HG02938 (cell line): ENCODE measurements around the gene PLAC8.
A peak's percentile ranks its signal among the peaks of the same experiment; 100 is the strongest.
"Not testable (repeated sequence)": the region's sequence is repeated elsewhere in the genome, so short reads cannot be mapped to it uniquely, and the experiment has no call there.

Experiments used
- ATAC-seq: cut with Tn5 transposase; IDR thresholded peaks from one replicate; pipeline ENCODE4 v1.9.1; 2021; ENCODE audit warnings: mild to moderate bottlenecking, moderate library complexity; ENCODE audit not compliant: unreplicated experiment

The PLAC8 gene

GRCh38 chr4:83112678-83113428 is 1.7 kb downstream of the PLAC8 start:
- ATAC-seq, result no peak

GRCh38 chr4:83112231-83112630 is 2.3 kb downstream of the PLAC8 start:
- ATAC-seq, result peak; percentile 40

- ATAC-seq, result not testable (repeated sequence)
Measured at GRCh38 chr4:83111751-83112141, 2.8 kb downstream of the PLAC8 start.

GRCh38 chr4:83110970-83111750 is 3.4 kb downstream of the PLAC8 start:
- no peak for ATAC-seq

- ATAC-seq, result peak; percentile 67
Measured at GRCh38 chr4:83110223-83110945, 4.1 kb downstream of the PLAC8 start.

- peak; percentile 7 for ATAC-seq
Measured at GRCh38 chr4:83109480-83110222, 4.9 kb downstream of the PLAC8 start.

GRCh38 chr4:83108101-83108861 is 6.2 kb downstream of the PLAC8 start:
- no peak for ATAC-seq

GRCh38 chr4:83107631-83108030 is 6.9 kb downstream of the PLAC8 start:
- ATAC-seq, result no peak

DNA sequence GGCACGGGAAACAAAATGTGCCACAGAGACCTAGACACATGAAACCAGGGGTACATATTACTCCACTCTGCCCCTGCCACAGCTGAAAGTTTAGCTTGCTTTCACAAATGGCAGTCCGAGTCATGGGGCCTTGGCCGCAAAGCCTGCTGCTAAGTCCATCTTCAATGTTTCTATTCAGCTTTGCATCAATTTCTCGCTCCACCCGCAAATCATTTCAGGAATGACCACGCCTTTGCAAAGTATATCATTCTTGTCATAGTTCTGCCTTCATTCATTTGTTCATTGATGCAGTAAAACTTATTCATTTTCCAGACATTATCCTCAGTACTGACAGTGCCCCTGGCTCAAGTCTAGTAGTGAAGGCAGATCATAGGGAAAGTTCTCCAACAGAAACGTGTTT is 9.5 kb downstream of the PLAC8 start:
- no peak for ATAC-seq

DNA sequence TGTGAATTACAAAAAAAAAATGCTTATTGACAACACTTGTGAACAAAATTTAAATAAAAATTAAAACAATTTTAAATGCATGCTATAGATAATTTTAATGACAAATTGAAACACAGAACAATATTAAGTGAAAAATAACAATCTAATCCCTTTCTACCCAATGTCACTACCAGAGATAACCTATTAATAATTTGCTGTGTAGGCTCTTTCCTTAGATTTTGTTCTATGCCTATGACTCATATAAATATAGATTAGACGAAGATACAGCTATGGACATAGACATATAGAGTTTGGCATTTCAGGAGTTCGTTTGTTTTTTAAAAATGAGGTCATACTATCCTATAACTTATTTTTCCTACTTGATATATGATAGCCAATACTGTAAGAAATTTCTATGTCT is 18.1 kb downstream of the PLAC8 start:
- ATAC-seq, result no peak

DNA sequence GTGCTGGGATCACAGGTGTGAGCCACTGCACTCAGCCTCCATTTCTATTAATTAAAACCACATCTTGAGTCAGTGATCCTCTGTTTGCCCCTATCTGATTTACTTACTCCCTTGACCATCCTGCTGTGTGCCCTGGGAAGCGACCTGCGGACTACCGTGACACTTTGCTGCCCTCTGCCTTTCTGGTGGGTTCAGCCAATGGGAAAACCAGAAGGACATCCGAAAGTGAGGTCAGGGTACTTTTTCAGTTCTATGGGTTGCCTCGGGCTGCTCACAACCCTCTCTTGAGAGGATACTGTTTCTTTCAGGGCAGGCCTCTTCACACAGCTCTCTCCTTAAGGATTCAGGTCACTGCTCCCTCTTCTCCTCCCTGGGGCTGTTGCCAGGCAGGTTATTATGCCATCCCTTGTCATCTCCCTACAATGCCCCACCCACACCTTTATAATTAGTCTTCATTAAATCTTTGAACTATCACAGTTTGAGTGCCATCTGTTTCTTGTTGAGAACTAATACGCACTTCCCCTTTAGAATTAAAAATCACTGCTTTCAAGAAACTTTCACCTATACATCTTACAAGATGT is 21.4 kb downstream of the PLAC8 start:
- ATAC-seq, result no peak

- ATAC-seq, result no peak
Measured at GRCh38 chr4:83089410-83090157, 24.9 kb downstream of the PLAC8 start.

- ATAC-seq, result not testable (repeated sequence)
Measured at GRCh38 chr4:83084956-83085355, 29.6 kb downstream of the PLAC8 start.

DNA sequence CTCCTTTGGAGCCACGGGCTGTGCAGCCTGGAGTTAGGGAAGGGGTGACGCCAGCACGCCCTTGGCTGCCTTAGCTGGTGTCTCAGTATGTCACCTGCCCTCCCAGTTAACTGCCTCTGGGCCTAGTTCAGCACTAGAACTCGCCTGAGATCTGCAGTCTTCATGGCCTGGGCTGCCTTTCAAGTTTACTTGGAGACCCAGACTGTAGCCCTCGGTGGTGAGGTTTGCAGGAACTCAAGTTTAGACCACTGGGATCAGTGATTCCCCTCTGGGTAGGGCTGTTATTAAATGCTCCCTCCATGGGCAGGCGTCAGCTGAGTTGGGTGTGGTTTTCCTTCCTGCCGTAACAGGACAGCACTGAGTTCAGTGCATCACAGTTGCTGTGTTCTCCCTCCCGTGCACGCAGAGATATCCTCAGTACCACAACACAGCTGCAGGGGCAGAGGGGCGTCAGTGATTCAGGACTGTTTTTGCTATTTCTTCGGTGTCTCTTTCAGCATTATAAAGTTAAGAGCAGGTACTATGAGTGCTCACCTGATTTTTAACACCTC is 30.5 kb downstream of the PLAC8 start:
- peak; percentile 67 for ATAC-seq

DNA sequence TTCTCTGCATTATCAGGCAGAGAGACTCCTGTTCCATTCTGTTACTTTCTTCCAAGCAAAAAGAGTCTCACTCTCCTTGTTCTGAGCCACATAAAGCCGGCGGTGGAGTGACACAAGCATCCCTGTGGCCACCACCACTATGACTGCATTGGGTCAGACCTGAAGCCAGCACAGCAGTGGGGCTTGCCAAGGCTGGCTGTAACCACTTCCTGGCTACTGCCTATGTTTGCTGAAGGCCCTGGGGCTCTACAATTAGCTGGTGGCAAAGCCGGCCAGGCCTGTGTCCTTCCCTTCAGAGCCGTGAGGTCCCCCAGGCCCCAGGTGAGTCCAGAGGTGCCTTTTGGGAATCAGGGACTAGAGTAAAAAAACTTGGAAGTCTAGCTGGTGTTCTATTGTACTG is 31.8 kb downstream of the PLAC8 start:
- ATAC-seq, result no peak

- ATAC-seq, result no peak
Measured at GRCh38 chr4:83080561-83080960, 34.0 kb downstream of the PLAC8 start.

GRCh38 chr4:83075311-83076095 is 39.0 kb downstream of the PLAC8 start:
- ATAC-seq, result no peak

- not testable (repeated sequence) for ATAC-seq
Measured at GRCh38 chr4:83074783-83075182, 39.7 kb downstream of the PLAC8 start.
